Mucosa of gallbladder (tissue), 1 donor: Measurements from ENCODE around the gene RRAD. TPM values are rescaled to one million over a fixed set of nuclear protein-coding genes. Genes with fewer than 3 reads are reported as not detected.
A peak's percentile ranks its signal among the peaks of the same experiment; 100 is the strongest.
"Not testable (repeated sequence)": the region's sequence is repeated elsewhere in the genome, so short reads cannot be mapped to it uniquely, and the experiment has no call there.

Experiments used
- DNase-seq: peaks from one replicate; pipeline ENCODE4 v3.0.0-alpha.2; 2020; ENCODE audit warnings: low spot score
- total RNA-seq: library from RNA; stranded (reverse); gene quantifications from one replicate; pipeline ENCODE4 v1.2.1, GENCODE V29; 2021
- donor health status: DM: no; HTN: no; CAD: no.

RRAD gene
- total RNA-seq, 1 donor from 2014 or later: 9.4 TPM

GRCh38 chr16:66950971-66951790 is 25.8 kb upstream of the RRAD start:
- DNase-seq: no peak

GRCh38 chr16:66950437-66950836 is 25.1 kb upstream of the RRAD start:
- no peak for DNase-seq

- DNase-seq: no peak
Measured at GRCh38 chr16:66949472-66949871, 24.1 kb upstream of the RRAD start.

GRCh38 chr16:66948837-66949225 is 23.5 kb upstream of the RRAD start:
- no peak for DNase-seq

- DNase-seq: no peak
Measured at GRCh38 chr16:66948134-66948836, 22.9 kb upstream of the RRAD start.

- DNase-seq: peak; percentile 86
Measured at GRCh38 chr16:66947302-66948065, 22.1 kb upstream of the RRAD start.

- DNase-seq: no peak
Measured at GRCh38 chr16:66946974-66947301, 21.6 kb upstream of the RRAD start.

GRCh38 chr16:66946541-66946940 is 21.2 kb upstream of the RRAD start:
- DNase-seq: no peak

GRCh38 chr16:66945939-66946338 is 20.6 kb upstream of the RRAD start:
- no peak for DNase-seq

GRCh38 chr16:66944971-66945370 is 19.6 kb upstream of the RRAD start:
- DNase-seq: not testable (repeated sequence)

- DNase-seq: no peak
Measured at GRCh38 chr16:66944054-66944441, 18.7 kb upstream of the RRAD start.

GRCh38 chr16:66943426-66944053 is 18.2 kb upstream of the RRAD start:
- no peak for DNase-seq

GRCh38 chr16:66942981-66943380 is 17.6 kb upstream of the RRAD start:
- no peak for DNase-seq

- DNase-seq: no peak
Measured at GRCh38 chr16:66940236-66940635, 14.9 kb upstream of the RRAD start.

- DNase-seq: no peak
Measured at GRCh38 chr16:66939366-66939765, 14.0 kb upstream of the RRAD start.

- no peak for DNase-seq
Measured at GRCh38 chr16:66937725-66938337, 12.5 kb upstream of the RRAD start.

GRCh38 chr16:66936889-66937554 is 11.7 kb upstream of the RRAD start:
- DNase-seq: no peak

GRCh38 chr16:66936462-66936861 is 11.1 kb upstream of the RRAD start:
- no peak for DNase-seq

- peak; percentile 88 for DNase-seq
Measured at GRCh38 chr16:66935314-66936011, 10.1 kb upstream of the RRAD start, which contains the start of gene CES2. Gene CES2 (plus strand): TSS chr16:66935516. CDS start chr16:66935636, 120 bp downstream.

GRCh38 chr16:66934839-66935313 is 9.5 kb upstream of the RRAD start:
- DNase-seq: not testable (repeated sequence)
